Urothelium cell line (cell line): ENCODE results near the gene TLK2.
"Not testable (repeated sequence)": the region's sequence is repeated elsewhere in the genome, so short reads cannot be mapped to it uniquely, and the experiment has no call there.

ENCODE experiments used
- DNase-seq: peaks from one replicate; pipeline ENCODE4 v3.0.0; 2011; ENCODE audit warnings: low spot score, mixed read lengths
- FAIRE-seq: peaks from 2 replicates; lab custom pipeline; 2011; peaks lifted over from hg19 to GRCh38; lab: Jason Lieb, UNC

The TLK2 gene

GRCh38 chr17:62552851-62553659 lies 74.4 kb downstream of the TLK2 start:
- FAIRE-seq, DNase-seq: not testable (repeated sequence)

GRCh38 chr17:62557532-62557931 lies 78.9 kb downstream of the TLK2 start:
- not testable (repeated sequence) for FAIRE-seq, DNase-seq

GRCh38 chr17:62558941-62559340 lies 80.3 kb downstream of the TLK2 start:
- DNase-seq, FAIRE-seq: not testable (repeated sequence)

GRCh38 chr17:62560971-62561370 lies 82.3 kb downstream of the TLK2 start:
- not testable (repeated sequence) for FAIRE-seq, DNase-seq

- FAIRE-seq, result no peak
- peak; percentile 69 for DNase-seq
These were observed 84.0 kb downstream of the TLK2 start for GRCh38 chr17:62562656-62563055.

GRCh38 chr17:62565817-62566216 lies 87.2 kb downstream of the TLK2 start:
- FAIRE-seq (no peak), DNase-seq (peak; percentile 62)

- DNase-seq (no peak), FAIRE-seq (no peak)
These were observed 88.5 kb downstream of the TLK2 start for GRCh38 chr17:62566996-62567578.

- DNase-seq (no peak), FAIRE-seq (no peak)
These were observed 93.9 kb downstream of the TLK2 start for GRCh38 chr17:62572488-62572887.

- FAIRE-seq, result no peak
- DNase-seq, result no peak
These were observed 94.3 kb downstream of the TLK2 start for GRCh38 chr17:62572888-62573401.

GRCh38 chr17:62573480-62574117 lies 95.0 kb downstream of the TLK2 start:
- peak; percentile 44 for FAIRE-seq

GRCh38 chr17:62576382-62576781 lies 97.8 kb downstream of the TLK2 start:
- FAIRE-seq, result no peak
- no peak for DNase-seq

More at GRCh38 chr17:62573480-62574117, 95.0 kb downstream of the TLK2 start:
- DNase-seq, result no peak

- FAIRE-seq, result no peak
- no peak for DNase-seq
These were observed 100.3 kb downstream of the TLK2 start for GRCh38 chr17:62578757-62579487.

GRCh38 chr17:62580947-62581346 lies 102.3 kb downstream of the TLK2 start:
- DNase-seq (no peak), FAIRE-seq (no peak)

- no peak for FAIRE-seq
These were observed 103.1 kb downstream of the TLK2 start for GRCh38 chr17:62581764-62582163.

GRCh38 chr17:62587554-62587953 lies 108.9 kb downstream of the TLK2 start:
- no peak for DNase-seq
- no peak for FAIRE-seq

More at GRCh38 chr17:62581764-62582163, 103.1 kb downstream of the TLK2 start:
- DNase-seq, result no peak

GRCh38 chr17:62588109-62588508 lies 109.5 kb downstream of the TLK2 start:
- DNase-seq (no peak), FAIRE-seq (no peak)

GRCh38 chr17:62591333-62591732 lies 112.7 kb downstream of the TLK2 start:
- DNase-seq, result no peak
- no peak for FAIRE-seq

- DNase-seq, FAIRE-seq: not testable (repeated sequence)
These were observed 113.2 kb downstream of the TLK2 start for GRCh38 chr17:62591822-62592221.

- FAIRE-seq, result peak; percentile 75
- DNase-seq, result no peak
These were observed 113.9 kb downstream of the TLK2 start for GRCh38 chr17:62592341-62593099.

- DNase-seq (no peak), FAIRE-seq (peak; percentile 23)
These were observed 116.9 kb downstream of the TLK2 start for GRCh38 chr17:62595484-62595883.
